Neural cell (in vitro differentiated cells): ENCODE measurements around the gene VSNL1. TPM values are rescaled to one million over a fixed set of nuclear protein-coding genes. Genes with fewer than 3 reads are reported as not detected.

Experiments
- H2AFZ ChIP-seq: fragments of 200-600, 300-800 bp; sonication (generic), shearing (Covaris generic); 2 replicates; pipeline ENCODE4 v1.6.0; 2014; ENCODE audit warnings: low read depth, mild to moderate bottlenecking, antibody characterized with exemption, low read length, moderate library complexity
- H3F3A ChIP-seq: fragments of 200-600 bp; shearing (Covaris generic); 2 replicates; pipeline ENCODE4 v1.6.1; 2016; ENCODE audit warnings: mild to moderate bottlenecking, moderate library complexity, mixed read lengths, antibody characterized with exemption, low read length; ENCODE audit not compliant: insufficient read depth, poor library complexity, severe bottlenecking
- H3K27ac ChIP-seq: fragments of 200-600, 300-800 bp; sonication (generic), shearing (Covaris generic); 2 replicates; pipeline ENCODE4 v1.5.1; 2014; ENCODE audit warnings: mild to moderate bottlenecking, low read length, moderate library complexity
- H3K27me3 ChIP-seq: fragments of 300-800, 200-600 bp; sonication (generic), shearing (Covaris generic); 2 replicates; pipeline ENCODE4 v1.6.0; 2014; ENCODE audit warnings: mild to moderate bottlenecking, low read depth, low read length, moderate library complexity; ENCODE audit not compliant: insufficient read depth
- H3K36me3 ChIP-seq: fragments of 300-800, 200-600 bp; sonication (generic), shearing (Covaris generic); 2 replicates; pipeline ENCODE4 v1.5.1; 2014; ENCODE audit warnings: mild to moderate bottlenecking, antibody characterized with exemption, low read length, moderate library complexity; ENCODE audit not compliant: insufficient read depth
- H3K4me2 ChIP-seq: fragments of 300-800, 200-600 bp; sonication (generic), shearing (Covaris generic); 2 replicates; pipeline ENCODE4 v1.6.0; 2014; ENCODE audit warnings: mild to moderate bottlenecking, low read length
- H3K4me3 ChIP-seq: fragments of 300-800, 200-600 bp; sonication (generic), shearing (Covaris generic); 2 replicates; pipeline ENCODE4 v1.5.1; 2014; ENCODE audit warnings: mild to moderate bottlenecking, low read length, moderate library complexity
- H3K79me2 ChIP-seq: fragments of 200-600 bp; shearing (Covaris generic); replicated peaks from 2 replicates; pipeline ENCODE4 v1.6.0; 2014; ENCODE audit warnings: mild to moderate bottlenecking, low read length, moderate library complexity; ENCODE audit not compliant: insufficient read depth
- H3K9ac ChIP-seq: fragments of 300-800, 200-600 bp; sonication (generic), shearing (Covaris generic); 2 replicates; pipeline ENCODE4 v1.6.1; 2016; ENCODE audit warnings: mild to moderate bottlenecking, low read length, mixed read lengths
- H3K9me2 ChIP-seq: fragments of 200-600 bp; shearing (Covaris generic); 2 replicates; pipeline ENCODE4 v1.6.1; 2016; ENCODE audit warnings: mild to moderate bottlenecking, low read length, mixed read lengths; ENCODE audit not compliant: insufficient read depth
- H3K9me3 ChIP-seq: fragments of 200-600, 300-800 bp; sonication (generic), shearing (Covaris generic); 2 replicates; pipeline ENCODE4 v1.6.1; 2016; ENCODE audit warnings: mild to moderate bottlenecking, mixed run types, low read length, moderate library complexity, mixed read lengths
- H4K20me1 ChIP-seq: fragments of 200-600 bp; shearing (Covaris generic); 2 replicates; pipeline ENCODE4 v1.6.1; 2016; ENCODE audit warnings: mild to moderate bottlenecking, mixed run types; ENCODE audit not compliant: insufficient read depth
- CTCF ChIP-seq: fragments of 450-650 bp; IDR thresholded peaks from 2 replicates; pipeline ENCODE4 v1.5.1; 2014; ENCODE audit warnings: antibody characterized with exemption, mild to moderate bottlenecking, moderate library complexity; ENCODE audit not compliant: poor library complexity, severe bottlenecking
- EZH2 ChIP-seq: fragments of 200-600, 300-800 bp; shearing (Covaris generic), sonication (generic); IDR thresholded peaks from 2 replicates; pipeline ENCODE4 v1.6.1; 2014; ENCODE audit warnings: antibody characterized with exemption, low read length, borderline replicate concordance, mild to moderate bottlenecking; ENCODE audit not compliant: insufficient read depth, poor library complexity, severe bottlenecking
- MXI1 ChIP-seq: fragments of 450-650 bp; conservative IDR thresholded peaks from 2 replicates; pipeline ENCODE4 v1.6.1; 2014; ENCODE audit warnings: antibody characterized with exemption, mild to moderate bottlenecking; ENCODE audit not compliant: poor library complexity, severe bottlenecking
- POLR2AphosphoS5 ChIP-seq: IDR thresholded peaks from 2 replicates; pipeline ENCODE4 v1.6.1; 2012
- REST ChIP-seq: IDR thresholded peaks from 2 replicates; pipeline ENCODE4 v1.6.1; 2012; ENCODE audit warnings: borderline replicate concordance
- SMC3 ChIP-seq: fragments of 450-650 bp; conservative IDR thresholded peaks from 2 replicates; pipeline ENCODE4 v1.6.1; 2014; ENCODE audit warnings: antibody characterized with exemption, mild to moderate bottlenecking, moderate library complexity; ENCODE audit not compliant: poor library complexity
- polyA plus RNA-seq: library from polyadenylated mRNA; depleted of rRNA; stranded (reverse); fragments of >200 nt; gene quantifications from 2 replicates; pipeline ENCODE4 v1.2.3, GENCODE V29; 2014

The VSNL1 gene
- polyA plus RNA-seq, 1 donor from 2014 or later: 69.7 TPM

- Histone ChIP-seq H3K9ac (no peak overlapping the region), H4K20me1 (no peaks in the 10 kb centered on the region), H3K27me3 (no peaks in the 10 kb centered on the region), H3F3A (no peaks in the 10 kb centered on the region), H3K4me2 (no peak overlapping the region), H3K4me3 (no peak overlapping the region), H3K36me3 (no peaks in the 10 kb centered on the region), H3K9me3 (no peaks in the 10 kb centered on the region), H3K9me2 (no peaks in the 10 kb centered on the region), H3K79me2 (no peaks in the 10 kb centered on the region), H3K27ac (peak overlapping the region; percentile 67), H2AFZ (no peak overlapping the region)
- no peak for TF ChIP-seq SMC3
- TF ChIP-seq POLR2AphosphoS5: peak; percentile 26
- peak; percentile 60 for TF ChIP-seq REST
Measured at GRCh38 chr2:17637131-17637906, 96.8 kb downstream of the VSNL1 start.

- no peaks in the 10 kb centered on the region for H3K9me2 ChIP-seq
- H3K27me3 ChIP-seq: no peaks in the 10 kb centered on the region
- H3K79me2 ChIP-seq: no peaks in the 10 kb centered on the region
- no peaks in the 10 kb centered on the region for H4K20me1 ChIP-seq
- H3K27ac ChIP-seq: peak overlapping the region; percentile 67
- H2AFZ ChIP-seq: no peak overlapping the region
- H3F3A ChIP-seq: no peaks in the 10 kb centered on the region
- no peaks in the 10 kb centered on the region for H3K36me3 ChIP-seq
- no peaks in the 10 kb centered on the region for H3K9me3 ChIP-seq
- no peak for TF ChIP-seq EZH2
- TF ChIP-seq SMC3: no peak
- TF ChIP-seq POLR2AphosphoS5: no peak
- no peak for TF ChIP-seq MXI1
- TF ChIP-seq REST: no peak
- TF ChIP-seq CTCF: no peak
- no peak overlapping the region for H3K4me2 ChIP-seq
- H3K9ac ChIP-seq: no peak overlapping the region
- H3K4me3 ChIP-seq: no peak overlapping the region
Measured at GRCh38 chr2:17638196-17638743, 97.8 kb downstream of the VSNL1 start.
